ENCODE results near the gene RPUSD3. TPM values are rescaled to one million over a fixed set of nuclear protein-coding genes. Genes with fewer than 3 reads are reported as not detected.
A peak's percentile ranks its signal among the peaks of the same experiment; 100 is the strongest.

The RPUSD3 gene
- total RNA-seq, 2 experiments from 2014 or later, result 49.8 to 49.9 TPM

- DNase-seq, result no peak
- Mint-ChIP-seq H3K9me3 (no peaks in the 10 kb centered on the region), H3K36me3 (ENCODE audit: low read depth) (peaks cover 64% of the 10 kb centered on the region), H3K27me3 (no peaks in the 10 kb centered on the region), H3K27ac (no peak overlapping the region), H3K4me3 (no peak overlapping the region), H3K4me1 (peaks cover 36% of the 10 kb centered on the region)
- CTCF ChIA-PET, result interaction anchor here (0.6 to 1.2 kb wide), 4 partner anchors 8 to 36 kb away, joined by 3 to 5 read pairs (median 3); no protein-coding TSS in a partner anchor
- POLR2A ChIA-PET, result no interaction called here
These were observed 38.8 kb downstream of the RPUSD3 start for GRCh38 chr3:9804996-9805395.

- ChIA-PET POLR2A (no interaction called here), CTCF (interaction anchor here (0.8 to 1.2 kb wide), 4 partner anchors 11 to 21 kb away, joined by 3 to 7 read pairs (median 4); partner anchors contain the start of gene ARPC4)
- no peaks in the 10 kb centered on the region for H3K27me3 Mint-ChIP-seq
- peaks cover 23% of the 10 kb centered on the region for H3K4me1 Mint-ChIP-seq
- H3K9me3 Mint-ChIP-seq, result no peaks in the 10 kb centered on the region
- DNase-seq, result no peak
- peaks cover 65% of the 10 kb centered on the region for H3K36me3 Mint-ChIP-seq (ENCODE audit: low read depth)
- no peak overlapping the region for H3K4me3 Mint-ChIP-seq
- no peak overlapping the region for H3K27ac Mint-ChIP-seq
These were observed 40.3 kb downstream of the RPUSD3 start for GRCh38 chr3:9803494-9803893.

- ChIA-PET CTCF (interaction anchor here (1.0 kb wide), 1 partner anchor 16 kb away, joined by 5 read pairs; no protein-coding TSS in a partner anchor), POLR2A (no interaction called here)
- Mint-ChIP-seq H3K4me1 (peaks cover 17% of the 10 kb centered on the region), H3K36me3 (ENCODE audit: low read depth) (peaks cover 71% of the 10 kb centered on the region), H3K27me3 (no peaks in the 10 kb centered on the region), H3K9me3 (no peaks in the 10 kb centered on the region), H3K27ac (peak overlapping the region; percentile 36), H3K4me3 (no peak overlapping the region)
- DNase-seq, result no peak
These were observed 43.3 kb downstream of the RPUSD3 start for GRCh38 chr3:9800529-9800928.

- Mint-ChIP-seq H3K36me3 (ENCODE audit: low read depth) (peaks cover 66% of the 10 kb centered on the region), H3K4me3 (no peak overlapping the region), H3K27me3 (no peaks in the 10 kb centered on the region), H3K27ac (no peak overlapping the region), H3K4me1 (peaks cover 32% of the 10 kb centered on the region), H3K9me3 (no peaks in the 10 kb centered on the region)
- ChIA-PET CTCF (interaction anchor here (0.6 to 1.9 kb wide), 5 partner anchors 16 to 135 kb away, joined by 3 to 6 read pairs (median 4); partner anchors contain the start of genes CRELD1 and RPUSD3), POLR2A (no interaction called here)
- DNase-seq, result no peak
These were observed 46.4 kb downstream of the RPUSD3 start for GRCh38 chr3:9797196-9797945.

- Mint-ChIP-seq H3K27me3 (no peaks in the 10 kb centered on the region), H3K27ac (peak overlapping the region; percentile 6), H3K4me3 (peak overlapping the region; percentile 66), H3K36me3 (ENCODE audit: low read depth) (peaks cover 65% of the 10 kb centered on the region), H3K9me3 (no peaks in the 10 kb centered on the region), H3K4me1 (peaks cover 50% of the 10 kb centered on the region)
- CTCF ChIA-PET, result no interaction called here
- DNase-seq, result no peak
- POLR2A ChIA-PET, result no interaction called here
These were observed 48.6 kb downstream of the RPUSD3 start for GRCh38 chr3:9795207-9795606.

GRCh38 chr3:9794400-9794799, 49.4 kb downstream of the RPUSD3 start:
- ChIA-PET CTCF (interaction anchor here (2.4 kb wide), 1 partner anchor 61 kb away, joined by 7 read pairs; no protein-coding TSS in a partner anchor), POLR2A (no interaction called here)
- peaks cover 58% of the 10 kb centered on the region for H3K4me1 Mint-ChIP-seq
- DNase-seq, result no peak
- H3K27ac Mint-ChIP-seq, result peak overlapping the region; percentile 100
- H3K4me3 Mint-ChIP-seq, result peak overlapping the region; percentile 98
- peaks cover 65% of the 10 kb centered on the region for H3K36me3 Mint-ChIP-seq (ENCODE audit: low read depth)
- no peaks in the 10 kb centered on the region for H3K27me3 Mint-ChIP-seq
- no peaks in the 10 kb centered on the region for H3K9me3 Mint-ChIP-seq

GRCh38 chr3:9793161-9793781, 50.5 kb downstream of the RPUSD3 start:
- H3K36me3 Mint-ChIP-seq (ENCODE audit: low read depth), result peaks cover 65% of the 10 kb centered on the region
- H3K27me3 Mint-ChIP-seq, result no peaks in the 10 kb centered on the region
- H3K9me3 Mint-ChIP-seq, result no peaks in the 10 kb centered on the region
- peak overlapping the region; percentile 98 for H3K4me3 Mint-ChIP-seq
- peak overlapping the region; percentile 100 for H3K27ac Mint-ChIP-seq
- peak; percentile 46 for DNase-seq
- H3K4me1 Mint-ChIP-seq, result peaks cover 64% of the 10 kb centered on the region
- POLR2A ChIA-PET, result interaction anchor here (0.6 to 1.7 kb wide), 2 partner anchors 27 to 60 kb away, joined by 3 read pairs; no protein-coding TSS in a partner anchor
- CTCF ChIA-PET, result interaction anchor here (0.5 to 2.4 kb wide), 15 partner anchors 10 to 470 kb away, joined by 3 to 7 read pairs (median 3); partner anchors contain the start of genes CAMK1 and OGG1

GRCh38 chr3:9792405-9793160, 51.2 kb downstream of the RPUSD3 start, which contains the start of the genes ARPC4 and TADA3:
Gene ARPC4 (plus strand): TSS chr3:9793082. CDS start chr3:9793122, 40 bp downstream.
Gene TADA3 (minus strand): TSS chr3:9792473. CDS start chr3:9791466, 1,007 bp downstream.
- ChIA-PET CTCF (interaction anchor here (0.6 to 2.4 kb wide), 15 partner anchors 9 to 471 kb away, joined by 3 to 7 read pairs (median 4); partner anchors contain the start of genes CAMK1 and OGG1), POLR2A (interaction anchor here (0.6 to 1.7 kb wide), 2 partner anchors 26 to 60 kb away, joined by 3 read pairs; no protein-coding TSS in a partner anchor)
- peak; percentile 94 for DNase-seq
- Mint-ChIP-seq H3K9me3 (no peaks in the 10 kb centered on the region), H3K27ac (peak within 1 kb of the TSS; percentile 100), H3K4me3 (peak within 1 kb of the TSS; percentile 98), H3K36me3 (ENCODE audit: low read depth) (peaks cover 62% of the 10 kb centered on the region), H3K27me3 (no peaks in the 10 kb centered on the region), H3K4me1 (peaks cover 68% of the 10 kb centered on the region)

- peak overlapping the region; percentile 98 for H3K4me3 Mint-ChIP-seq
- CTCF ChIA-PET, result interaction anchor here (0.8 to 2.4 kb wide), 10 partner anchors 8 to 141 kb away, joined by 3 to 7 read pairs (median 4); partner anchors contain the start of genes CRELD1 and OGG1
- no peaks in the 10 kb centered on the region for H3K27me3 Mint-ChIP-seq
- peak overlapping the region; percentile 100 for H3K27ac Mint-ChIP-seq
- no peak for DNase-seq
- no peaks in the 10 kb centered on the region for H3K9me3 Mint-ChIP-seq
- POLR2A ChIA-PET, result interaction anchor here (1.7 kb wide), 1 partner anchor 59 kb away, joined by 3 read pairs; no protein-coding TSS in a partner anchor
- H3K36me3 Mint-ChIP-seq (ENCODE audit: low read depth), result peaks cover 62% of the 10 kb centered on the region
- peaks cover 67% of the 10 kb centered on the region for H3K4me1 Mint-ChIP-seq
These were observed 51.9 kb downstream of the RPUSD3 start for GRCh38 chr3:9791790-9792404.

- Mint-ChIP-seq H3K4me3 (peak overlapping the region; percentile 98), H3K27me3 (no peaks in the 10 kb centered on the region), H3K4me1 (peaks cover 70% of the 10 kb centered on the region), H3K27ac (peak overlapping the region; percentile 100), H3K36me3 (ENCODE audit: low read depth) (peaks cover 67% of the 10 kb centered on the region), H3K9me3 (no peaks in the 10 kb centered on the region)
- POLR2A ChIA-PET, result no interaction called here
- CTCF ChIA-PET, result interaction anchor here (0.9 to 2.1 kb wide), 6 partner anchors 10 to 142 kb away, joined by 3 to 7 read pairs (median 4); partner anchors contain the start of gene CRELD1
- no peak for DNase-seq
These were observed 52.7 kb downstream of the RPUSD3 start for GRCh38 chr3:9791127-9791526.
